NCI-H2107 (cell line): Measurements from ENCODE around the gene CNTNAP2.

Experiments
- DNase-seq: peaks from one replicate; lab custom pipeline; 2025; lab: John Stamatoyannopoulos, UW

CNTNAP2 gene

DNA sequence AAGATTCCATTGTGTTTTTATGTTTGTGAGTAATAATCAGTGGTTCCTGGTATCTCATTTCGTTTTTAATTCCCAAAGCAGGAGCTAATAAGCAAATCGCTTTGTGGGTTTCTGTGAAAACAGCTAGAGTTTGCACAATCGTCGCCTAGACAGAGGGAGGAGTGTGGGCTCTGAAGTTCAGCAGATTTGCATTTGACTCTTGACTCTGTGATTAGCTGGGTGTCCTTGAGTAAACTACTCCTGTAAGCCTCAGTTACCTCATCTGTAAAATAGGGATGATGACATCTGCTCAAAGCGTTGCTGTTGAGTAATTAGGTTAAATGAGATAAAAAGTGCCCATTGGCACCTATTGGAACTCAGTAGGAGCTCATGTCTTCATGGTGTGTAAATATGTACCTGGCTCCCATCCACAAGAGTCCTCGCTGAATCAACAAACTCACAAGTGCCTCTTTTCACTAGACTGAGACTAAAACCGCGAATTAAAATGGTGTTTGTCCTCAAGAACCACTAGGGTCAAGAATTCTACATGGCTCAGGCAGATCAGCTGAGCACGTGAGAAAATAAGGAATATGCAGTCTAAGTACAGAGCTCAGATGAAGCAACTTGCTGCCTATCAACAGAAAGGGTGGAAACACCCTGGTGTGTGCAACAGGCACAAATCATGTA lies 2088.2 kb downstream of the CNTNAP2 start:
- no peak for DNase-seq

DNA sequence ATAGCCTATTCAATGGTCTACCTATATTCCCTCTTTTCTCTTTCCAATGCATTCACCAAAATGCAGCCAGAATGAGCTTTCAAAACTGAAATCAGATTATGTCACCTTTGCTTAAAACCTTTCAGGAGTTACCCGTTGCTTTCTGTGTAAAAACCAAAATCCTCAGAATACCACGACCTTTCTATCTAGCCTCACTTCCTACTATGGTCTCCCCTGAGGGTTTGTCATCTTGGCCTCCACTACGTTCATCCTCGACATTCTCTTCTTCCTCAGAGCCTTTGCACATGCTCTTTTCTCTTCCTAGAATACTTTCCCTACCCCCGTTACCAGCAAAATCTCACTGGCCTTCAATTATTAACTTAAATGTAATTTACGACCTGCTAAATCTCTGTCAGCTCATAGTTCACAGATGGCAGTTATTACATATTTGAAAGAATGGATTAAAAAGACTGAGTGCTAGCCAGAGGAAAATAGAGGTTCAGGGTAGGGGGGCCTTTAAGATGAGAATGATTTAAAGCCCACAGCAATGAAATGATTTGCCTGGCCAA lies 2093.1 kb downstream of the CNTNAP2 start:
- DNase-seq: no peak

- no peak for DNase-seq
These were observed 2094.3 kb downstream of the CNTNAP2 start for GRCh38 chr7:148210804-148211325.

DNA sequence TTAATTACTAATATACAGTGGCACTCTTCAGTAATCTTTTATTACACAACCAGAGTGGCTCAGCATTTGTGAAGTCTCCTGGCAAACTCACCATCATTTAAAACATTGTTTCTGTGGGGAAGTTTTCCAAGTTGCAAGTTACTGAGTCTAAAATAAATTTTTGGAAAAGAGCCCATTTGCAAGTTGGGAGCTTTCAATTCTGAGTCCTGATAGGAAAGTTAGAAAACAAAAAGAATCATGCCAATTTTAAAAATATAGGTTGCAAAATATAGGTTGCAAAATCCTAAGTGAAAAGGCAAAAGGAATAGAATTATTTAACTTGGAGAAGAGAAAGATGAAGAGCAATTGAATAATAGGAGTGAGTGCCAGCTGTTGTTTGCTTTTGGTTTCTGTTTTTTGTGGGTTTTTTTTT lies 2095.1 kb downstream of the CNTNAP2 start:
- no peak for DNase-seq

DNA sequence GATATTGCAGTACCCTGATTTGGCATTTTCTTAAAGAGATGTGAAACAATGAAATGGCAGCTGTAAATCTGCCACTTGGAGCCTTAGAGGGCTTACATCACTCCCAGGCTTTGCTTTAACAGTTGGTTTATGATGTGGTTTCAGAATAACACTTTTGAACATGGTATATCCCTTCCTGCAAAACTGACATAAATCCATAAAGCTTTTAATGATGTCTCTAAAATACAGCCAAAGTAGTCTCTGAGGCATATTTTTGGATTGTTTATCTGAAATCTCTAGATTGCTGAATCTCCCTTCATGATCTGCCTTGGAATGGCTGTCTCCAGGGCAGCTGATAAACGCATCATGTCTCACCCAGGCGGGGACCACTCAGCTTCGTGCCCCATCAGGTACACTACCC lies 2096.1 kb downstream of the CNTNAP2 start:
- DNase-seq: no peak

GRCh38 chr7:148214101-148214500 lies 2097.5 kb downstream of the CNTNAP2 start:
- no peak for DNase-seq

GRCh38 chr7:148218603-148219002 lies 2102.0 kb downstream of the CNTNAP2 start:
- no peak for DNase-seq

- no peak for DNase-seq
These were observed 2106.1 kb downstream of the CNTNAP2 start for GRCh38 chr7:148222721-148223120.

- DNase-seq: no peak
These were observed 2106.6 kb downstream of the CNTNAP2 start for GRCh38 chr7:148223160-148223559.

- DNase-seq: no peak
These were observed 2107.1 kb downstream of the CNTNAP2 start for GRCh38 chr7:148223738-148224137.

DNA sequence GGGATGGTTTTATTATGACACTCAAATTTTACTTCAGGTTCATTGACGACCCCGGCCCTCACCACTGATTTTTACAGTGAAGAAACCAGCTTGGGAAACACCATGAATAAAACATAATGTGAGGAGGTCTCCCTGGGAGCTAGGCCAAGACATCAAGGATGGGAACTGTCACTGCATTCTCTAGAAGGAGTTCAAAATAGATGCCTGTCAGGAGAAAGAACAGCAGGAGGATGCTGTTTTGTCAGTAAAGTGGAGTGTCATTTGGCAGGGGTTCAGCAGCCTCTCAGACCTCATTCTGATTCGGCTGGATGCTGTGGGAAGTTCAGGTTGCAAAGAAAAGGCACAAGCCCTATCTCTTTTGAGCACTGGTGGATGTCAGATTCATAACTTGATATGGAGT lies 2113.7 kb downstream of the CNTNAP2 start:
- DNase-seq: no peak

DNA sequence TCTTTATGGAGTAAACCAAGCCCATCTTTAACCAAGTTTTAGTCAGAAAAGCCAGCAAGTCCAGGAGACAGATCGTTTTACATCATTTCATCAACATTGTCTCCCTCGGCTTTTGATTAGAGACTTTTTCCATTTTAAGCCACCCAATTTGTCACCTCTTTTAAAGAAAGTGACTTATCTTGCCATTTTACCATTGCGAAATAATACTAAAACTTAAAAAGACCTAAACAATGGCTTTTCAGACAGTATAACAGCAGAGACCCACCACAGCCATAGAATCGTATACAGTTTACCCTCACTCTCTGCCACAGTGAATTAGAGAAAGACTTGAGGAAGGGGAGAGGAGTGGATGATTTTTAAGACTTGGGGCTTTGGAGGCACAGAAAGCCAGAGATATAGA lies 2114.3 kb downstream of the CNTNAP2 start:
- no peak for DNase-seq

DNA sequence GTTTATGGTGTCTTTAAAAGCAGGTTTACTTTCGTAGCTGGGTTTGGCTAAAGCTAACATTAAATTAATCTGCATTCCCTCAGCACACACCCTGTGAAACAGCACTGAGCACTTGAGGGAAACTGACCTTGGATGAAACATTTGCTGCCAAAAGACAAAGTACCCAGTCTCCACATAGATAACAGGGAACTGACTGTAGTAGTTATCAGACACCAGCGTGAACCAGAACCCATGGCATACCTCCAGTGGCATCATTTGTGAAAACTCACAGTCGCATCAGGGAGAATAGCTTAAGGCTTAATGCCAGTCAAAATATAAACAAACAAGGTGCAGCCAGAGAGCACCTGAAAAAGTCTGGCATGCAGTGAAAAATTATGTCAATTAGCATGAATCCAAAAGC lies 2116.2 kb downstream of the CNTNAP2 start:
- no peak for DNase-seq

GRCh38 chr7:148234715-148235114 lies 2118.1 kb downstream of the CNTNAP2 start:
- no peak for DNase-seq

DNA sequence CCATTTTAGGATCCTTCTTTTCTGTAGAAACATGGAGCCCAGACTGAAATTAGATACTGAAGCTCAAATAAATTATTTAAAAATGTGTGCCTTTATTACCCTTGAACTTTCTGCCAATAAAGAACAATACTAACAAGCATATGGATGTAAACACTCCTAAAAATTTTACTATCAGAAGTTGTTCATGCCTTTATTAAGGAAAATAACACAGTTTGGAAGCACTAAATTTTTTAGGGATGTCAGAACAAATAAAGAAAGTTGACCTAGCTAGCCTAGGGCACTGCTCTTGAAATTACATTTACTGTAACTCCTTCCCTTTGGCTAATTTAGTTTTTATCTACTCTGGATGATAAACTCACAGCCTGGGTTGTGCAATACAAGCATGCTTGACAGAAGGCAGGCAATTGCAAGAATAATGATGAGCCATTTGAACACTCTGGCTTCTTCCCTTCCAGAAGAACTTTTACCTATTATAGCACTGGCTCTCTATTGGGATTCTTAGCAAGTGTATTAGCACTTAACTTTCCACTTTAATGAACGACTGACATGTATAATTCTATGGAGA lies 2122.2 kb downstream of the CNTNAP2 start:
- no peak for DNase-seq

GRCh38 chr7:148241700-148242293 lies 2125.2 kb downstream of the CNTNAP2 start:
- DNase-seq: no peak

- no peak for DNase-seq
These were observed 2125.8 kb downstream of the CNTNAP2 start for GRCh38 chr7:148242294-148242821.

GRCh38 chr7:148245381-148245780 lies 2128.8 kb downstream of the CNTNAP2 start:
- no peak for DNase-seq

- no peak for DNase-seq
These were observed 2137.0 kb downstream of the CNTNAP2 start for GRCh38 chr7:148253629-148254028.

DNA sequence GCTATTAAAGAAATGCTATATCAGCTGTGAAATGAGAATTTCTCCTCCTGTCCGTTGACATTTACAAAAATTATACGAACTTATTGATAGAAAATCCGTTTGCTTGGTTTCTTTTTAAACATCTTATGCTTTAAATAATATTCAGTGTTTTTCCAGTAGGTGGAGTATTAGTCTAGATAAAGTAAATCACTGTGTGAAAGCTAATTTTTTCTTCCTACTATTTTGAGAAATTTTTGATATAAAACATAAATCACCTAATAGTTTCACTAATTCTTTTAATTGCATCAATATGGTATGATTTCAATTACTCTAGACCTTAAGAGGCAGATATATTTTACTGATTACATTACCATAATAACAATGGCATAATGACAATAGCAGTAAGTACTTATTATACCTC lies 2138.7 kb downstream of the CNTNAP2 start:
- no peak for DNase-seq

- no peak for DNase-seq
These were observed 2139.8 kb downstream of the CNTNAP2 start for GRCh38 chr7:148256433-148256832.

DNA sequence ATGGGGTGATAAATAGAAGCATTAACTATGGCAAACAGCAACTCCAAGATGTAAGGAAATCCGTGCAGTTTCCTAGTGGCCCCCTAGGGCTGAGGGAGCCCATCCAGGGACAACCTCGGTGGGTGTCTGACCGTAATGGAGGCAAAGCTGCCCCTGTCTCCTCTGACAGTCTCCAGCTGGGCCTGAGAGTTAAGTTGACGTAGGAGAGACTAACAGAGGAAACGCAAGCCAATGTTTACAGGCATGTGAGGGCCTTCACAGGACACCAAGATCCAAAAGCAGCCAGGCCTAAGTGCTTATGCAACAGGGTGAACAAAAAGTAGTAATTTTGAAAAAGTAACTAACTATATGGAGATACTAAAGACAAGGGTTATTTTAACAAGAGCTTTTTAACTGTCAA lies 2144.0 kb downstream of the CNTNAP2 start:
- DNase-seq: no peak

DNA sequence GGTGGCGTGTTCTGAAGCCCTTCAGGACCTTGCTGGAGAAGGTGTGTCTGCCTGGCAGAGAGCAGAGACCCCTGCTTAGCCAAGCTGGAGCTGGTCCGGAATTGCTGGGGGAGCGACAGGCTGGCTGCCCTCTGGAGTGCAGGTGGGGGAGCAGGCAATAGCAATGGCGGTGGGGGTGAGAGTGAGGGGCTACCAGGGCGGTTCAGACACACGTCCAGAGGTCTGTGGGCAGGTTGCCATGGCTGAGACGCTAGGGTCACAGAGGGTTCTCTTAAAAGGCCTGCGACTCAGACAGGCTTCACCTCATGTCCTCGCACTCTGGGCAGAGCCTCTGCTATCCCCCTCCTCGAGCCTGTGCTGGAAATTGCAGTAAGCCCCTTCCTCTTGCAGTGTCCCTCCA lies 2144.9 kb downstream of the CNTNAP2 start:
- no peak for DNase-seq
